Breast epithelium (tissue), 4 donors: Measurements from ENCODE around the gene SLC38A11. TPM values are rescaled to one million over a fixed set of nuclear protein-coding genes. Genes with fewer than 3 reads are reported as not detected.

Source experiments
- DNase-seq, 2 donors: peaks; one replicate each; pipeline ENCODE4 v3.0.0-alpha.2; 2019; ENCODE audit warnings: low spot score in 2 of 2
- H3K27ac ChIP-seq, 2 donors: fragments of 200-600 bp; sonication (generic) in 1 of 2; one replicate each; pipeline ENCODE4 v1.5.1; 2016 to 2019; ENCODE audit warnings: mild to moderate bottlenecking in 1 of 2
- H3K27me3 ChIP-seq, 2 donors: fragments of 200-600 bp; sonication (generic) in 1 of 2; one replicate each; pipeline versions ENCODE4 v1.5.1 to v1.6.0; 2017 to 2019; ENCODE audit warnings: control low read depth in 1 of 2, mild to moderate bottlenecking in 1 of 2
- H3K36me3 ChIP-seq: fragments of 200-600 bp; one replicate; pipeline ENCODE4 v1.5.1; 2019
- H3K4me1 ChIP-seq, 2 donors: fragments of 200-600 bp; sonication (generic); one replicate each; pipeline ENCODE4 v1.5.1; 2016 to 2019; ENCODE audit warnings: control low read depth in 1 of 2
- H3K4me3 ChIP-seq, 3 donors: fragments of 200-600 bp; sonication (generic); 1 replicate in 2 of 3; 2 replicates in 1 of 3; pipeline ENCODE4 v1.5.1; 2016 to 2019; ENCODE audit warnings: mild to moderate bottlenecking in 3 of 3, moderate library complexity in 2 of 3
- H3K9me3 ChIP-seq, 2 donors: fragments of 200-600 bp; sonication (generic) in 1 of 2; one replicate each; pipeline ENCODE4 v1.5.1; 2016 to 2019; ENCODE audit warnings: control low read depth in 1 of 2
- POLR2A ChIP-seq: fragments of 450-650 bp; IDR thresholded peaks from one replicate; pipeline ENCODE4 v1.6.1; 2016; ENCODE audit warnings: antibody characterized with exemption, mild to moderate bottlenecking, moderate library complexity
- POLR2AphosphoS5 ChIP-seq, 3 donors: sonication (generic); formaldehyde crosslinking; IDR thresholded peaks; one replicate each; pipeline ENCODE4 v1.6.1; 2017; ENCODE audit warnings: antibody characterized with exemption in 3 of 3
- intact Hi-C: fragments of 100-400 bp; cut with DNase I; formaldehyde crosslinking; loops from one replicate; pipeline ENCODE4 v1.15.1; 2023; ENCODE audit warnings: low total_unique reads
- total RNA-seq, 3 donors: library from RNA; depleted of rRNA; stranded (reverse); fragments of >200 nt; gene quantifications; one replicate each; pipeline ENCODE4 v1.1.0, GENCODE V29; 2016
- TF ChIP-seq, protein P1 (sequence below), 3 donors: fragments of 450-650 bp; IDR thresholded peaks; one replicate each; pipeline ENCODE4 v1.5.1; 2016 to 2017; ENCODE audit warnings: antibody characterized with exemption in 3 of 3, mild to moderate bottlenecking in 3 of 3, moderate library complexity in 3 of 3

SLC38A11 gene
- total RNA-seq, 3 donors from 2014 or later = 2.2 to 6.7 TPM; not detected in 1

DNA sequence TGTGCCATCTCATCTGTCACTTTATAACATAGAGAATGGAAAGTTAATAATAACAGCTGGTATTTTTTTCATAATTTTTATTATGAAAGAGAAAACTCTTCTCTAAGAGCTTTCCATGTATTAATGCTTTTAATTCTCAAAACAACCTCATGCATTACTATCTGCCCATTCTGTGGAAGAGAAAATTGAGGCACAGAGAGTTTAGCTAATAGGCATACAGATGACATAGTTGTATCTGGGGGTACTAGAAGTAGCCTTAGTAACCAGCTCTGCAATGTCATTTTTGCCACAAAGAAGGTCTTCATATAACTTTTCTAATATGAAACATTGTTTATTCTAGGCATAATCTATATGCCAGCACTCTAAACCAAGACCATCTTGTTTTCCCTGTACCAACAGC is 77.4 kb downstream of the SLC38A11 start:
- Histone ChIP-seq H3K27me3 (no peaks in the 10 kb centered on the region), H3K36me3 (no peaks in the 10 kb centered on the region), H3K4me1 (no peaks in the 10 kb centered on the region), H3K4me3 (no peak overlapping the region), H3K27ac (no peak overlapping the region), H3K9me3 (no peaks in the 10 kb centered on the region)
- TF ChIP-seq POLR2A = no peak
- no peak for TF ChIP-seq POLR2AphosphoS5 (IDR thresholded peaks at IDR 0.05)
- TF ChIP-seq, protein P1, sequence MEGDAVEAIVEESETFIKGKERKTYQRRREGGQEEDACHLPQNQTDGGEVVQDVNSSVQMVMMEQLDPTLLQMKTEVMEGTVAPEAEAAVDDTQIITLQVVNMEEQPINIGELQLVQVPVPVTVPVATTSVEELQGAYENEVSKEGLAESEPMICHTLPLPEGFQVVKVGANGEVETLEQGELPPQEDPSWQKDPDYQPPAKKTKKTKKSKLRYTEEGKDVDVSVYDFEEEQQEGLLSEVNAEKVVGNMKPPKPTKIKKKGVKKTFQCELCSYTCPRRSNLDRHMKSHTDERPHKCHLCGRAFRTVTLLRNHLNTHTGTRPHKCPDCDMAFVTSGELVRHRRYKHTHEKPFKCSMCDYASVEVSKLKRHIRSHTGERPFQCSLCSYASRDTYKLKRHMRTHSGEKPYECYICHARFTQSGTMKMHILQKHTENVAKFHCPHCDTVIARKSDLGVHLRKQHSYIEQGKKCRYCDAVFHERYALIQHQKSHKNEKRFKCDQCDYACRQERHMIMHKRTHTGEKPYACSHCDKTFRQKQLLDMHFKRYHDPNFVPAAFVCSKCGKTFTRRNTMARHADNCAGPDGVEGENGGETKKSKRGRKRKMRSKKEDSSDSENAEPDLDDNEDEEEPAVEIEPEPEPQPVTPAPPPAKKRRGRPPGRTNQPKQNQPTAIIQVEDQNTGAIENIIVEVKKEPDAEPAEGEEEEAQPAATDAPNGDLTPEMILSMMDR (IDR thresholded peaks at IDR 0.05) = no peak
- DNase-seq = no peak
- intact Hi-C loops = no loop called here

DNA sequence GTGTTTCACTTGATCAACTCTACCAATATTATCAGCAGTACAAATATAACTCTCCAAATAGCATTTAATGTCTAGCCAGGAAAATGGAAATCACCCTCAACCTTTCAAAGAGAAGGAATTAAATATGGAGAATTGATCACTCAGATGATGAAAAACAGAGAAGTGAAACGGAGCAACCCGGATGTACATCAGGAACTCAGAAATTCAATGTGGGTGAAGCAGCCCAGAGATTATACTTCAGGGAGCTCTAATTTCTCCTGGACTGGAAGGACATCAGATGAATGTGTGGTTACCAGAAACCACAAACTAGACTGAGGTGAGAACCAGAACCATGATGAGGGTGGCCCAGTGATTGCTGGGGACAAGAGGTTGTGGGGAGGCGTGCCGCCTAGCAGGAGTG is 78.2 kb downstream of the SLC38A11 start:
- no peak for DNase-seq
- TF ChIP-seq POLR2A (no peak), POLR2AphosphoS5 (IDR thresholded peaks at IDR 0.05) (no peak)
- TF ChIP-seq, protein P1 (IDR thresholded peaks at IDR 0.05) = no peak
- no peaks in the 10 kb centered on the region for H3K9me3 ChIP-seq
- H3K27me3 ChIP-seq = no peaks in the 10 kb centered on the region
- H3K4me3 ChIP-seq = no peak overlapping the region
- no peaks in the 10 kb centered on the region for H3K36me3 ChIP-seq
- no peaks in the 10 kb centered on the region for H3K4me1 ChIP-seq
- H3K27ac ChIP-seq = no peak overlapping the region
- intact Hi-C loops = no loop called here

DNA sequence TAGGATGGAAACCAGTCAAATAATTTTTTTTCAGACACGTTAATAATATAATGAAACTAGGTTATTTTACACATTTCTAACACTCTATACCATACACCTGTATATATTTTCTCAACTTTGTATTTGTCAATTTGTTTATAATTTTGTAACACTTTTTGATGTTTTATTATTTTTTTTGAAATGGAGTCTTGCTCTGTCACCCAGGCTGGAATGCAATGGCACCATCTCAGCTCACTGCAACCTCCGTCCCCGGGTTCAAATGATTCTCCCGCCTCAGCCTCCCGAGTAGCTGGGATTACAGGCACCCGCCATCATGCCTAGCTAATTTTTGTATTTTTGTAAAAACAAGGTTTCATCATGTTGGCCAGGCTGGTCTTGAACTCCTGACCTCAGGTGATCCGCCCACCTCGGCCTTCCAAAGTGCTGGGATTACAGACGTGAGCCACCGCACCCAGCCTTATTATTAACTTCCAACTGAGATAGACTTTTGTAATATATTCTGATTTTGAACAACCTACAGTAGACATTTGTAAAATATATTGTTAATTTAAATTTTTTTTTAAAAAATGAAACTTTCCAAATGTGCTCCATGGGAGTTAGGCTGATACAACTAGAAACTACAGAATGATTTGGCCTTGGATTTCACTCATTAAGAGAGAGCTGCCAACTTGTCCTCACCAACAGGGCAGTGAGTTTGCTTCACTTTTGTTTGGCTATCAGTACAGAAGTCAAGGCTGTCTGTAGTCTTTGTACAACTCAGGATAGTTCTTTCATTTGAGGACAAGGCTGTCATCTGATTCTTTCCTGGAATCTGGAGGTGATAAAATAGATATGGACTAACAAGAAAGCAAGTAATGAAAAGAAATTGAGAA is 79.8 kb downstream of the SLC38A11 start:
- Histone ChIP-seq H3K36me3 (no peaks in the 10 kb centered on the region), H3K9me3 (no peaks in the 10 kb centered on the region), H3K4me1 (no peaks in the 10 kb centered on the region), H3K27me3 (no peaks in the 10 kb centered on the region), H3K4me3 (no peak overlapping the region), H3K27ac (no peak overlapping the region)
- TF ChIP-seq POLR2A (no peak), POLR2AphosphoS5 (IDR thresholded peaks at IDR 0.05) (no peak)
- TF ChIP-seq, protein P1 (IDR thresholded peaks at IDR 0.05) = no peak
- DNase-seq = no peak
- intact Hi-C loops = loop anchor here (1.0 kb wide), 1 partner anchor 11 kb away; no protein-coding TSS in a partner anchor

DNA sequence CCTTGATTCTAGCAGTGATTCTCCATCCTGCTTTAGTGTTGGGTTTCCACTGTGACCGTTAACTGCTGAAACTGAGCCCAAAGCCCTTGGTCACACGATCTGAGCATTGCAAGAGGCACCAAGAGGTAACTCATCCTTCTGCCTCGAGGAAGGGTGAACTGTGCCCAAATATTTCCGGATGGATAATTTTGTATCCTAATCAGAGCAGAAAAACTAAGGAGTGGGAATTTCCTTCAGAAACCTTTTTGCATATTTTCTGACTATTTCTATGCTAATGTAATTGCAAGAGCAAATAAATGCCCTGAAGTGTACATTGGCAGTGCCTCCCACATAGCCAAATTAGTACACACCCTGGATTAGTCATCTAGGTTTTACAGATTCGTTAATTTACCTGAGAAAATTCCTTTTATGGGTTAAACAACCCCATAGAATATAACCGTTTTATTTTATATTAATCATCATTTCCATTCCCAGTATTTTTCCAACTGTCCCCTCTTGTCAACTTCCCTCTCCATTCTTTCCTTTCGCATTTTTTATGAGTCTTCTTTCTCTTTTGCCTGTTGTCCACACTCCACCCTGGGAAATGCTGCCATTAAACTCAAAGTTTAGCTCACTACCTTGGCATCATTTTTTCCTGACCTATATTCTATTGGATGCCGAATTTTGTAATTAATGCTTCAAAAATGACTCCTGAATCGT is 82.0 kb downstream of the SLC38A11 start:
- intact Hi-C loops = no loop called here
- Histone ChIP-seq H3K36me3 (no peaks in the 10 kb centered on the region), H3K4me1 (no peaks in the 10 kb centered on the region), H3K9me3 (no peaks in the 10 kb centered on the region), H3K27me3 (no peaks in the 10 kb centered on the region), H3K4me3 (no peak overlapping the region), H3K27ac (no peak overlapping the region)
- TF ChIP-seq, protein P1 (IDR thresholded peaks at IDR 0.05) = no peak
- TF ChIP-seq POLR2A = no peak
- TF ChIP-seq POLR2AphosphoS5 (IDR thresholded peaks at IDR 0.05) = no peak
- no peak for DNase-seq

DNA sequence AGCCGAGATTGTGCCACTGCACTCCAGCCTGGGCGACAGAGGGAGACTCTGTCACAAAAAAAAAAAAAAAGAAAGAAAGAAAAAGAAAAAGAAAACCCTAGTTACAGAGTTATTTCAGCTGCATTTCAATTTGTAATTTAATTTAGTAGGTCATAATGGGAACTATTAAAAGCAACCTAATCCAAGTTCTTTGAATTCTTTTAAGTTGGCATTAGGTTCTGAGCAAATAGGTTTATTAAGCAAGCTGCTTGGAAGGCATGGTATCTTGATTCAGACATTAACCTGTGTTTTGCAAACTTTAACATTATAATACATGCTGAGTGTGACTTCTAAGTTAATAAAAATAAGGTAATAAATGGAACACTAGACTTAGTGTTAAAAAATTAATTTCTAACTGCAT is 83.9 kb downstream of the SLC38A11 start:
- TF ChIP-seq, protein P1 (IDR thresholded peaks at IDR 0.05) = no peak
- TF ChIP-seq POLR2A (no peak), POLR2AphosphoS5 (IDR thresholded peaks at IDR 0.05) (no peak)
- H3K36me3 ChIP-seq = no peaks in the 10 kb centered on the region
- intact Hi-C loops = no loop called here

More for the DNA sequence above, 83.9 kb downstream of the SLC38A11 start:
- no peak for DNase-seq
- H3K27ac ChIP-seq = no peak overlapping the region
- no peak overlapping the region for H3K4me3 ChIP-seq
- no peaks in the 10 kb centered on the region for H3K4me1 ChIP-seq
- no peaks in the 10 kb centered on the region for H3K9me3 ChIP-seq
- H3K27me3 ChIP-seq = no peaks in the 10 kb centered on the region
